Colonic mucosa (tissue), 4 donors: ENCODE results near the gene SIT1. TPM values are rescaled to one million over a fixed set of nuclear protein-coding genes. Genes with fewer than 3 reads are reported as not detected.

Experiments
- DNase-seq: peaks from one replicate; pipeline ENCODE4 v3.0.0-alpha.2; 2020
- H3K27ac ChIP-seq: fragments of 200-600 bp; one replicate; pipeline ENCODE4 v1.8.0; 2021
- H3K27me3 ChIP-seq: fragments of 200-600 bp; one replicate; pipeline ENCODE4 v1.8.0; 2021
- H3K36me3 ChIP-seq: fragments of 200-600 bp; one replicate; pipeline ENCODE4 v1.8.0; 2021
- H3K4me1 ChIP-seq: fragments of 200-600 bp; one replicate; pipeline ENCODE4 v1.8.0; 2021; ENCODE audit warnings: mild to moderate bottlenecking
- H3K4me3 ChIP-seq: fragments of 200-600 bp; one replicate; pipeline ENCODE4 v1.8.0; 2021
- H3K9ac ChIP-seq, 2 donors: one replicate each; pipeline ENCODE4 v1.7.0; 2013; ENCODE audit warnings: control low read depth in 2 of 2, low read depth in 2 of 2, low read length in 2 of 2
- H3K9me3 ChIP-seq: fragments of 200-600 bp; one replicate; pipeline ENCODE4 v1.8.0; 2021
- intact Hi-C: fragments of 100-400 bp; cut with DNase I; formaldehyde crosslinking; loops from one replicate; pipeline ENCODE4 v1.14.1; 2022
- total RNA-seq, 2 donors: library from RNA; stranded (reverse); fragmentation: NEBNext Ultra II Directional in 1 of 2; extraction: Animal tissue kit (Norgen Biotek cat#: 25700) in 1 of 2; gene quantifications; one replicate each; pipeline ENCODE4 v1.2.1, GENCODE V29; 2021
- TF ChIP-seq, protein P1 (sequence below): fragments of 200-600 bp; IDR thresholded peaks from one replicate; pipeline ENCODE4 v1.8.0; 2022; ENCODE audit warnings: antibody characterized with exemption, mild to moderate bottlenecking
- donor health status: healthy.
- donor health status: DM: no; HTN: no; CAD: no.
- donor health status: DM: no; HTN: no; CAD: no.

Gene SIT1
- total RNA-seq, 2 donors from 2014 or later, result 0.67 to 1.0 TPM

DNA sequence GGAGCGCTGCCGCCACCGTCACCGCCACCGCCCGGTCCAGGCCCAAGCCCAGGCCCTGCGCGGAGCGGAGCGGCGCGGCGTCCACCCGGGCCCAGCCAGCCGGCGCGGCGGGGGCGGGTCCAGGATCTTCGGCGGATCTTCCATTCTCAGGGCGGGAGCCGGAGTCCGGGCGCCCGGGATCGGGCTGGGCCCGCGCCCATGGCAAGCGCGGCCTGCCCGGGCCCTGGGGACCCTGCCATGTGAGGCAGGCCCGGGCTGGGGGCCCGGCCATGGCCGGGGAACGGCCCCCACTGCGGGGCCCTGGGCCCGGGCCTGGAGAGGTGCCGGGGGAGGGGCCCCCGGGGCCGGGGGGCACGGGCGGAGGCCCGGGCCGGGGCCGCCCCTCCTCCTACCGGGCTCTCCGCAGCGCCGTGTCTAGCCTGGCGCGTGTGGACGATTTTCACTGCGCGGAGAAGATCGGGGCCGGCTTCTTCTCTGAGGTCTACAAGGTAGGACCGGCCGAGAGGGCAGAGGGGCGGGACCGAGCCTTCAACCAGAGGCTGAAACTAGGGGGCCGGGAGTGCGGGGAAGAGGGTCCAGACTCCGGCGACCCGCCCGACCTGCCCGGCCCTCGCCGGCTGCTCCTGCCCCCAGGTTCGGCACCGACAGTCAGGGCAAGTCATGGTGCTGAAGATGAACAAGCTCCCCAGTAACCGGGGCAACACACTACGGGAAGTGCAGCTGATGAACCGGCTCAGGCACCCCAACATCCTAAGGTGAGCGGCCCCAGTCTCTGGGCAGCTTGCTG lies 45.2 kb downstream of the SIT1 start:
- intact Hi-C loops, result no loop called here
- Histone ChIP-seq H3K4me3 (peak overlapping the region; percentile 78), H3K27me3 (no peaks in the 10 kb centered on the region), H3K4me1 (peaks cover 7% of the 10 kb centered on the region), H3K9ac (peak overlapping the region; percentile 74 to 80), H3K36me3 (no peaks in the 10 kb centered on the region), H3K9me3 (no peaks in the 10 kb centered on the region), H3K27ac (peak overlapping the region; percentile 67)
- peak; percentile 45 for DNase-seq
- TF ChIP-seq, protein P1, sequence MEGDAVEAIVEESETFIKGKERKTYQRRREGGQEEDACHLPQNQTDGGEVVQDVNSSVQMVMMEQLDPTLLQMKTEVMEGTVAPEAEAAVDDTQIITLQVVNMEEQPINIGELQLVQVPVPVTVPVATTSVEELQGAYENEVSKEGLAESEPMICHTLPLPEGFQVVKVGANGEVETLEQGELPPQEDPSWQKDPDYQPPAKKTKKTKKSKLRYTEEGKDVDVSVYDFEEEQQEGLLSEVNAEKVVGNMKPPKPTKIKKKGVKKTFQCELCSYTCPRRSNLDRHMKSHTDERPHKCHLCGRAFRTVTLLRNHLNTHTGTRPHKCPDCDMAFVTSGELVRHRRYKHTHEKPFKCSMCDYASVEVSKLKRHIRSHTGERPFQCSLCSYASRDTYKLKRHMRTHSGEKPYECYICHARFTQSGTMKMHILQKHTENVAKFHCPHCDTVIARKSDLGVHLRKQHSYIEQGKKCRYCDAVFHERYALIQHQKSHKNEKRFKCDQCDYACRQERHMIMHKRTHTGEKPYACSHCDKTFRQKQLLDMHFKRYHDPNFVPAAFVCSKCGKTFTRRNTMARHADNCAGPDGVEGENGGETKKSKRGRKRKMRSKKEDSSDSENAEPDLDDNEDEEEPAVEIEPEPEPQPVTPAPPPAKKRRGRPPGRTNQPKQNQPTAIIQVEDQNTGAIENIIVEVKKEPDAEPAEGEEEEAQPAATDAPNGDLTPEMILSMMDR, result no peak

DNA sequence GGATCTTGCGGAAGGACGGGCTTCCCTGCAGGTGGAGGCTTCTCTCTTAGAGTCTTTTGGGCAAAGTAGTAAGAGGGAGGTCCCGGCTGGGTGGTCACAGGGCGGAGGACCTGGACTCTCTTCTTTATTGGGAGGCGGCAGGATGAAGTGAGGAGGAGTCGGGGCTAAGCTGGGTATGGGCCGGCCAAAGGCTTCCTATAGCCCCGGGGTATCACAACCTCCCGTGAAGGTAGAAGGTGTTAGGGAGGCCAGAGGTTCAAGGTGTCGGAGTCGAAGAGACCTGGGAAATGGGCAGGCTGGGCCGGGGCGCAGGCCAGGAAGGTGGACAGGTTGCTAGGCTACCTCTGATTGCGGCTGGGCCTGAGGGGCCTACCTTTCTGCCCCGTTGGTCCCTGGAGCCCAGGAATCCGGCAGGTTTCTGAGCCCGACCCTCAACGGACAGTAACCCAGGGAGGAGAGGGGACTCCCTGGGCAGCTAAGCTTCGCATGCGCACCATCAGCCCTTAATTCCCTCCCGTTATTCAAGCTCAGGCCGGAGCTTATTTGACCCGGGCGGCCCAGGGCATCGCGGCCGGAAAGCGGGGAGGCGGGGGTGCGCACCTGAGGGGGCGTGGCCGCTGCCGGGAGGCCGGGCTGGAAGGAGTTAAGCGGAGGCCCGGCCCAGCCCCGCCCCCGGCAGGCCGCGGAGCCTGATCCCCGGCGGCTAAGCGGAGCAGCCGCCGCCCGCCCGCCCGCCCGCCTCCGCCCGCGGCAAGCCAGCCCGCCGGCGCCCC lies 46.0 kb downstream of the SIT1 start, which contains the start of gene TESK1:
Gene TESK1 (plus strand): TSS at position 685 of the 773 bp plus-strand sequence. CDS start 358 bp downstream, outside the sequence.
- H3K9ac ChIP-seq, result peak within 1 kb of the TSS; percentile 80 to 98
- TF ChIP-seq, protein P1, result no peak
- peak within 1 kb of the TSS; percentile 78 for H3K4me3 ChIP-seq
- peak; percentile 83 for DNase-seq
- no peaks in the 10 kb centered on the region for H3K9me3 ChIP-seq
- intact Hi-C loops, result no loop called here
- no peaks in the 10 kb centered on the region for H3K27me3 ChIP-seq
- no peaks in the 10 kb centered on the region for H3K36me3 ChIP-seq
- peak within 1 kb of the TSS; percentile 88 for H3K27ac ChIP-seq
- H3K4me1 ChIP-seq, result peaks cover 7% of the 10 kb centered on the region

DNA sequence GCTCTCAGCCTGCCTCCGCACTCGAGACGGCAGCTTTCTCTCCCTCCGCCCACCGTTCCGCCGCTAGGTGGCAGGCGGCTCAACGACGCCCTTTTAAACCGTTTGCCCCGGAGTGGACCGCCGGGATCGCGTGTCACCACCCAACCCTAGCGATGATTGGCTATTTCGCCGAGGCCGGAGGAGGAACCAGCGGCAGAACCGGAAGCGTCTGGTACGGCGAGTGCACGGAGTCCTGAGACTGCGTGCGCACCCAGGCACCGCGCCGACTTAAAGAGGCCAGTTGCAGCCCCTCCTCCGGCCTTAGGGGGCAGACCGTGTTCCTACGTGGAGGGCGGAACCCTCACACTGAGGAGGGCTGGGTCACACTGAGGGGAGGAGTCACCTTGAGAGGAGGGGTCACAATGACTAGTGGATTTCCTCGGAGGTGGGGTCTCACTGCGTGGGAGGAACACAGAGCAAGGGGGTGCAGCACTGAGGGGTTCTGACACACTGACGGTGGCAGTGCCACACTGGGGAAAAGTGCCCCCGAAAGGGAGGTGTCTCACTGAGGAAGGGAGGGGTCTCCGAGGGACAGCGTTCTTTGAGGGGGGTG lies 46.6 kb downstream of the SIT1 start:
- Histone ChIP-seq H3K9me3 (no peaks in the 10 kb centered on the region), H3K27ac (peak overlapping the region; percentile 90), H3K9ac (peak overlapping the region; percentile 67 to 98), H3K4me1 (peaks cover 7% of the 10 kb centered on the region), H3K27me3 (no peaks in the 10 kb centered on the region), H3K36me3 (no peaks in the 10 kb centered on the region), H3K4me3 (peak overlapping the region; percentile 78)
- TF ChIP-seq, protein P1, result peak; percentile 94
- peak; percentile 99 for DNase-seq
- intact Hi-C loops, result no loop called here

DNA sequence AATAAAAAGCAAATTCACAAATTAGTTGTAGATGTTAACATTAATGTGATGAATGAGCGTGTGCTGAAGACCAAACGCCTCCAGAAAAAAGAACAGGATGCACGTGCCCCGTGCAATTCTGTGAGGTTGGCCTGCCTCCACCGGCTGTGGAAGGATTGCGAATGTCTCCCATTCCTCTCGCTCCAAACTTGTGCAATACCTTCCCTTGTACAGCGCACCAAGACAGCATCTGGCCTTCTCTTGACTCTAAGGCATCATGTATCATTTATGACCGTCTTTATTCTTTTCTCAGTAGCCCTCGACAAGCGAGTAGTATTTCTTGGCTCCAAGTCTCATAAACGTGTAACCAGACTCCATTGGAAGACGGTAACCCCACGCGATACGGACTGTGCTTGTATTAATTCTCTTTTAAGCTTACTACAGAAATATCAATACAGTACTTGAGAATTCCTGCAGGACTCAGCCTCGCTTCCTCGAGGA lies 47.2 kb downstream of the SIT1 start:
- intact Hi-C loops, result no loop called here
- Histone ChIP-seq H3K27ac (peak overlapping the region; percentile 90), H3K9ac (peak overlapping the region; percentile 28 to 98), H3K27me3 (no peaks in the 10 kb centered on the region), H3K4me1 (peaks cover 7% of the 10 kb centered on the region), H3K9me3 (no peaks in the 10 kb centered on the region), H3K4me3 (peak overlapping the region; percentile 78), H3K36me3 (no peaks in the 10 kb centered on the region)
- DNase-seq, result peak; percentile 65
- TF ChIP-seq, protein P1, result no peak
